Stimulated activated naive CD8-positive, alpha-beta T cell treated with anti-CD3 and anti-CD28 coated beads, Interleukin-15, amount 100 ng/mL, for 72 hours (primary cell): ENCODE measurements around the gene FUT2.

Experiments
- ATAC-seq: fragments of 150-1000 bp; cut with Tn5 transposase; 2 replicates; pipeline ENCODE4 v1.10.0; 2021; ENCODE audit warnings: mild to moderate bottlenecking, moderate library complexity
- DNase-seq, 2 donors: peaks; one replicate each; pipeline ENCODE4 v3.0.0; 2021 to 2022
- H3K27ac Mint-ChIP-seq, 2 donors: one replicate each; pipeline ENCODE4 v1.8.0; 2022; ENCODE audit warnings: mild to moderate bottlenecking in 2 of 2, mixed read lengths in 2 of 2, moderate library complexity in 2 of 2
- H3K27me3 Mint-ChIP-seq: one replicate; pipeline ENCODE4 v1.8.0; 2022; ENCODE audit warnings: mixed read lengths
- H3K4me1 Mint-ChIP-seq: one replicate; pipeline ENCODE4 v1.8.0; 2022; ENCODE audit warnings: mild to moderate bottlenecking, mixed read lengths
- H3K4me3 Mint-ChIP-seq, 2 donors: one replicate each; pipeline ENCODE4 v1.8.0; 2022; ENCODE audit warnings: mild to moderate bottlenecking in 2 of 2, mixed read lengths in 2 of 2, moderate library complexity in 1 of 2
- H3K9me3 Mint-ChIP-seq, 2 donors: one replicate each; pipeline ENCODE4 v1.8.0; 2022; ENCODE audit warnings: mixed read lengths in 2 of 2

FUT2 gene

GRCh38 chr19:48664476-48664875, 31.3 kb upstream of the FUT2 start:
- ATAC-seq (no peak), DNase-seq (no peak)
- Mint-ChIP-seq H3K4me3 (no peak overlapping the region), H3K27ac (no peak overlapping the region), H3K9me3 (peaks cover 0 to 1% of the 10 kb centered on the region in 2 donors), H3K27me3 (no peaks in the 10 kb centered on the region), H3K4me1 (peaks cover 9% of the 10 kb centered on the region)

- Mint-ChIP-seq H3K27me3 (no peaks in the 10 kb centered on the region), H3K27ac (no peak overlapping the region), H3K9me3 (peaks cover 0 to 9% of the 10 kb centered on the region in 2 donors), H3K4me3 (no peak overlapping the region), H3K4me1 (peaks cover 6% of the 10 kb centered on the region)
- no peak for ATAC-seq
- DNase-seq, result no peak
These were observed 30.0 kb upstream of the FUT2 start for GRCh38 chr19:48665786-48666185.

GRCh38 chr19:48668332-48668731, 27.4 kb upstream of the FUT2 start:
- no peak for DNase-seq
- Mint-ChIP-seq H3K4me1 (no peaks in the 10 kb centered on the region), H3K27ac (no peak overlapping the region), H3K9me3 (peaks cover 0 to 9% of the 10 kb centered on the region in 2 donors), H3K27me3 (no peaks in the 10 kb centered on the region), H3K4me3 (no peak overlapping the region)
- ATAC-seq, result peak; percentile 17

DNA sequence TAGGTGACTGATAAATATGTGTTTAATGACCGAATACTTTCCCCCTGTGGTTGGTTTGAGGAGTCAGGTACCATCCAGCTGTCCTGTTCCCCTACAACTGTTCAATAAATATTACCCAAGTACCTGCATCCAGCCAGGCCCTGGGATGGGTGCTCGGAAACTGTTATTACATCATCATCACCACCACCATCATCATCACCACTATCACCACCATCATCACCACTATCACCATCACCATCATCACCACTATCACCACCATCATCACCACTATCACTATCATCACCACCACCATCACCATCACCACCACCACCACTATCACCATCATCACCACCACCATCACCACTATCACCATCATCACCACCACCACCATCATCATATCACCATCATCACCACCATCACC, 27.0 kb upstream of the FUT2 start:
- Mint-ChIP-seq H3K27me3 (no peaks in the 10 kb centered on the region), H3K27ac (peak overlapping the region; percentile 16 to 28), H3K4me1 (no peaks in the 10 kb centered on the region), H3K4me3 (no peak overlapping the region), H3K9me3 (peaks cover 0 to 9% of the 10 kb centered on the region in 2 donors)
- DNase-seq (no peak), ATAC-seq (no peak)

DNA sequence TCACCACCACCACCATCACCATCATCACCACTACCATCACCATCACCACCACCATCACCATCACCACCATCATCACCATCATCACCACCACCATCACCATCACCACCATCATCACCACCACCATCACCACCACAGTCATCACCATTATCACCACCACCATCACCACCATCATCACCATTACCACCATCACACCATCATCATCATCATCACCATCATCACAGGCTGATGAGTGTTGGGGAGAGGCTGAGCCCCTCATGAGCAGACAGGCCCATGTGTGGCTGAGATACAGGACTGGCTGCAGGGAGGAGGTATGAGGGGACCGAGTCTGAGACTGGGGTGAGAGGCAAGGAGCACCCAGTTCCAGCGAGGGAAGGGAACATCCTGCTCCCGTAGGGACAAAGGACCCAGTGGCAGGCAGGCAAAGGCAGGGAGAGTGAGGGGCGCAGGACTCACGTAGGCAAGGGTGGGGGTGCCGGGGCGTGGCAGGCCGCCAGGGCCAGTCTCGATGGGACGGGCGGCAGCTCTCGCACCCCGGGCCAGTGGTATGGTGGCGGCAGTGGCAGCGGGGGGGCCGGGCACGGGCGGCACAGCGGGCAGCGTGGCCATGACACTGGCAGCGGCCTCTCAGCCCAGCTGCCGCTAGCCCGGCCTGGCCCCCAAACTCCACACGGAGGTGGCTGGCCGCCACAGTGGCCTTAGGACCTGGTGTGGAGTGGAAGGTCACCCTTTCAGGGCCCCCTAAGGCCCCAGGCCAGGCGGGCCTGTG, 25.7 kb upstream of the FUT2 start:
- H3K27ac Mint-ChIP-seq, result peak overlapping the region; percentile 2 to 81
- peaks cover 3% of the 10 kb centered on the region for H3K4me1 Mint-ChIP-seq
- H3K4me3 Mint-ChIP-seq, result peak overlapping the region in 1 of 2 donors; percentile 7
- H3K27me3 Mint-ChIP-seq, result no peaks in the 10 kb centered on the region
- ATAC-seq (no peak), DNase-seq (no peak)
- peaks cover 0 to 9% of the 10 kb centered on the region in 2 donors for H3K9me3 Mint-ChIP-seq

DNA sequence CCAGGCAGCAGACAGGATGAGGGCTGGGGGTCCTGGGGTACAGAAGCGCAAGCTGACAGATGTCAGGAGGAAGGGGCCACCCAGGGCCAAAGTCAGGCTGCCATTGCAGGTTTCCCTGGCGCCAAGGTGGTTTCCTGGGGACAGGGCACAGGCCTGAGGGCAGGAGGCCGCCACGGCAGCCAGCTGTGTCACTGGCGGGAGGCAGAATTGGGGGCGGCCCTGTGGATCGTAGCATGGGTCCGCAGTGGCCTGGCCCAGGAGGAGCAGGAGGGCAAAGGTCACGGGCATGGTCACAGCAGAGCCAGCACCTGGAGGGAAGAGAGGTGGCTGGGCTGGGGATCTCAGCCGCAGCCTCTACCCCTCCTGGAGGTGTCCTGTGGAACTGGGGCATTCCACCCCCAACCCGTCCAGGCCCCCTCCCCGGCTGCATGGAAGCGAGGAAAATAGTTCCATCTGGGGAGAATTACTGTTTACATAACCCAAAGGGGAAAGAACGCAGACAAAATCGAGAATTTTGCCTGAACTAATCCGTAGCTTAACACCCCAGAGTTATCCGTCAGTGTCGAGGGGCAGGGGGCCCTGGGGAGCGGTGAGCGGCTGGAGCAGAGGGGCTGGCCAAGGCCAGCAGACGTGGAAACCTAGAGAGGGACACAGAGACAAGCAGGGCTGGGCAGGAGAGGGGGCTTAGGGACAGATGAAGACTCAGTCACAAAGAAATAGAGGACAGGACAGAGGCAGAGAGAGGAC, 24.9 kb upstream of the FUT2 start:
- H3K27ac Mint-ChIP-seq, result peak overlapping the region in 1 of 2 donors; percentile 60
- ATAC-seq (no peak), DNase-seq (no peak)
- peaks cover 10% of the 10 kb centered on the region for H3K4me1 Mint-ChIP-seq
- H3K4me3 Mint-ChIP-seq, result no peak overlapping the region
- peaks cover 0 to 9% of the 10 kb centered on the region in 2 donors for H3K9me3 Mint-ChIP-seq
- H3K27me3 Mint-ChIP-seq, result no peaks in the 10 kb centered on the region

DNA sequence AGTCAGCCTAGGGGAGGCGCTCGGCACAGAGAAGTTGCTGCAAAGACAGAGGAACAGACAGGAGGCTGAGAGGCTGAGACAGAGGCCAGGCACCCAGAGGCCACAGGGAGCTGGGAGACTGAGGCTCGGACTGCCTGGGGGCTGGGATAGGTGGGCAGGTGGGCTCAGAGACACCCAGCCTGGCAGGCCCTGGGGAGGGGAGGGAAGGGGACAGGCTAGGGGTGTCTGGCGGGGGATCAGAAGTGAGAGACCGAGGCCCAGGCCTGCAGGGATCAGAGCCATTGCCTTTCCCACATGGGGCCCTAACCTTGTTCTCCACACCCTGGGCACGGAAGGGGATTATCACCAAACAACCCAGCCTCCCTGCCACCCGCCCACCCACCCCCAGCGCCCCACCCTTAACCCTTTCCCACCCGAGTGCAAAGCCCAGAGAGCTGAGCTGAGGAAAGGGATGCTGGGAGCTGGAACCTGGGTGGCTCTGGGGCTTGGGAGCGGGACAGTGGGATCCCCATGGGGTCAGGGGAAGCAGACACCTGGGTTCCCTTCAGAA, 24.2 kb upstream of the FUT2 start:
- peaks cover 0 to 9% of the 10 kb centered on the region in 2 donors for H3K9me3 Mint-ChIP-seq
- peaks cover 10% of the 10 kb centered on the region for H3K4me1 Mint-ChIP-seq
- ATAC-seq (no peak), DNase-seq (no peak)
- no peaks in the 10 kb centered on the region for H3K27me3 Mint-ChIP-seq
- no peak overlapping the region for H3K4me3 Mint-ChIP-seq
- H3K27ac Mint-ChIP-seq, result no peak overlapping the region

GRCh38 chr19:48672994-48673393, 22.8 kb upstream of the FUT2 start, which contains the start of gene NTN5:
Gene NTN5, minus strand, starts transcription at chr19:48673017. Its CDS starts 2,031 bp downstream, at chr19:48670986.
- DNase-seq, result no peak
- Mint-ChIP-seq H3K4me3 (no peak within 1 kb of the TSS), H3K9me3 (peaks cover 0 to 9% of the 10 kb centered on the region in 2 donors), H3K27ac (no peak within 1 kb of the TSS), H3K27me3 (no peaks in the 10 kb centered on the region), H3K4me1 (peaks cover 10% of the 10 kb centered on the region)
- ATAC-seq, result peak; percentile 15

GRCh38 chr19:48673436-48674100, 22.2 kb upstream of the FUT2 start:
- H3K9me3 Mint-ChIP-seq, result peaks cover 0 to 9% of the 10 kb centered on the region in 2 donors
- no peak overlapping the region for H3K4me3 Mint-ChIP-seq
- DNase-seq (no peak), ATAC-seq (no peak)
- H3K4me1 Mint-ChIP-seq, result peaks cover 10% of the 10 kb centered on the region
- H3K27me3 Mint-ChIP-seq, result no peaks in the 10 kb centered on the region
- no peak overlapping the region for H3K27ac Mint-ChIP-seq

DNA sequence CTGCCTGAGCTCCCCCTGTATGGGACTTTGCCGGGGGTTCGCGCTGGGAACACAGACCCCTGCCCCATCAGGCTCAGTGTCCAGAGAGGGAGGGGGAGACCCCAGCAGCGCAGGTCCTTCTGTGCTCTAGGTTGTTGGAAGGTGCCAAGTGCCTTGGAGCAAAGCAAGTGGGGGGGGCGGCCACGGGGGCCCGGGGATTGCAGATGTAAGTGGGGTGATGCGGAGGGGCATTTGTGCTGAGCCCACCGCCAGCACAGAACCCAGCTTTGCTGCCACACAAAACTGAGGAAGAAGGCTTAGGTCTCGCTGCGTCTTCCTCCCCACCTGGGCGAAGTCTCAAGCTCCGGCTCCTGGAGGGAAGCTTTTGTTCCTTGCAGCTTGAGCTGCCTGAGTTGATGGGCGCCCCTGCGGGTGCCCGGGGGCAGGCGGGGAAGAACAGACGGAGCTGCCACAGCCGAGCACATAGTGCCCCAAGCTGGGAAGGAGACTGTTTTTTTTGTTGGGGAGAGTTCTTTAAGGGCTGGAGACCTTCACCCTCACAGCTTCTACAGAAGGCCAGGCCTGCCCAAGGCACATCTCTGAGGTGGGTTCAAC, 21.5 kb upstream of the FUT2 start:
- Mint-ChIP-seq H3K27ac (no peak overlapping the region), H3K9me3 (peaks cover 0 to 9% of the 10 kb centered on the region in 2 donors), H3K4me3 (no peak overlapping the region), H3K27me3 (no peaks in the 10 kb centered on the region), H3K4me1 (peaks cover 10% of the 10 kb centered on the region)
- ATAC-seq (no peak), DNase-seq (no peak)

GRCh38 chr19:48674921-48675824, 20.6 kb upstream of the FUT2 start:
- Mint-ChIP-seq H3K27ac (no peak overlapping the region), H3K9me3 (peaks cover 0 to under 1% of the 10 kb centered on the region in 2 donors), H3K4me3 (no peak overlapping the region), H3K27me3 (no peaks in the 10 kb centered on the region), H3K4me1 (peaks cover 10% of the 10 kb centered on the region)
- ATAC-seq (peak; percentile 85), DNase-seq (peak; percentile 75 to 79)

DNA sequence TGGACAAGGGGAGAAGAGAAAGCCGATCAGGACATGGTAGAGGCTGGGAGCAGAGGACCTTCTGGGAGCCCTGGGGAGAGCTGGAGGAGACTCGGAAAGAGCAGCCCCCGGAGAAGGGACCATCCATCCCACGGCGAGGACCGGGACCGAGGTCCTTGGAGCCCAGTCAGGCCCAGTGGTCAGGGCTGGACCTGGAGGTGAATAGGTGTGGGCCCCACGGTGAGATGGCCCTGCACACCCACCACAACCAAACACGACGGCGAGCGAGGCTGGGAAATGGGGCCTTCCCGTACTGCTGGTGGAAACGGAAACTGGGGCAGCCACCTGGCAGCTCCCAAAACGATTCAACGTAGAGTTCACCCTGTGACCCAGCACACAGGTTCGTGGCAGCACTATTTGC, 19.3 kb upstream of the FUT2 start:
- Mint-ChIP-seq H3K9me3 (no peaks in the 10 kb centered on the region), H3K4me1 (peaks cover 10% of the 10 kb centered on the region), H3K27ac (no peak overlapping the region), H3K4me3 (no peak overlapping the region), H3K27me3 (no peaks in the 10 kb centered on the region)
- ATAC-seq, result no peak
- no peak for DNase-seq

- no peaks in the 10 kb centered on the region for H3K9me3 Mint-ChIP-seq
- no peaks in the 10 kb centered on the region for H3K27me3 Mint-ChIP-seq
- DNase-seq (no peak), ATAC-seq (no peak)
- peak overlapping the region in 1 of 2 donors; percentile 4 for H3K27ac Mint-ChIP-seq
- H3K4me3 Mint-ChIP-seq, result no peak overlapping the region
- peaks cover 10% of the 10 kb centered on the region for H3K4me1 Mint-ChIP-seq
These were observed 18.9 kb upstream of the FUT2 start for GRCh38 chr19:48676887-48677286.

DNA sequence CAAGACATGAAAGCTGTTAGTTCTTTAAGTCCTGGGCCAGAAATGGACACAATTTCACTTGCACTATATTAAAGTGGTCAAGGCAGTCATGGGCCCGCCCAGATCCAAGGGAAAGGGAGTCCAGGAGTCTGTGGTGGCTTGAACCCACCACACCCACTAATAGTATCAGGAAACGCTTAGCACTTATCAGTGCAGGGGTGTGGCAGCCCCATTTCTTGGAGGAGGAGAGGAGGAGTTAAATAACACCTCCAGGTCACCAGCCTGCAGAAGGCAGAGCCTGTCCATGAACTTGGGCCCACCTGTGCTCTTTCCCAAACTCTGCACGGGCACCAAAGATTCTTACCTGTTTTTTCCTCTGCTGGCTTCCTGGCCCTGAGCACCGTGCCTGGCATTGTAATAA, 17.6 kb upstream of the FUT2 start:
- no peak for ATAC-seq

More for the DNA sequence above, 17.6 kb upstream of the FUT2 start:
- no peak overlapping the region for H3K4me3 Mint-ChIP-seq
- no peak overlapping the region for H3K27ac Mint-ChIP-seq
- no peaks in the 10 kb centered on the region for H3K9me3 Mint-ChIP-seq
- no peak for DNase-seq
- no peaks in the 10 kb centered on the region for H3K27me3 Mint-ChIP-seq
- peaks cover 10% of the 10 kb centered on the region for H3K4me1 Mint-ChIP-seq
